GM18499 (cell line): ENCODE measurements around the gene SNTB2.

Experiments used
- ATAC-seq: cut with Tn5 transposase; IDR thresholded peaks from one replicate; pipeline ENCODE4 v1.9.1; 2021; ENCODE audit warnings: moderate number of reproducible peaks; ENCODE audit not compliant: insufficient read depth, unreplicated experiment

SNTB2 gene

GRCh38 chr16:69329369-69330285, 142.7 kb downstream of the SNTB2 start:
- peak; percentile 25 for ATAC-seq

DNA sequence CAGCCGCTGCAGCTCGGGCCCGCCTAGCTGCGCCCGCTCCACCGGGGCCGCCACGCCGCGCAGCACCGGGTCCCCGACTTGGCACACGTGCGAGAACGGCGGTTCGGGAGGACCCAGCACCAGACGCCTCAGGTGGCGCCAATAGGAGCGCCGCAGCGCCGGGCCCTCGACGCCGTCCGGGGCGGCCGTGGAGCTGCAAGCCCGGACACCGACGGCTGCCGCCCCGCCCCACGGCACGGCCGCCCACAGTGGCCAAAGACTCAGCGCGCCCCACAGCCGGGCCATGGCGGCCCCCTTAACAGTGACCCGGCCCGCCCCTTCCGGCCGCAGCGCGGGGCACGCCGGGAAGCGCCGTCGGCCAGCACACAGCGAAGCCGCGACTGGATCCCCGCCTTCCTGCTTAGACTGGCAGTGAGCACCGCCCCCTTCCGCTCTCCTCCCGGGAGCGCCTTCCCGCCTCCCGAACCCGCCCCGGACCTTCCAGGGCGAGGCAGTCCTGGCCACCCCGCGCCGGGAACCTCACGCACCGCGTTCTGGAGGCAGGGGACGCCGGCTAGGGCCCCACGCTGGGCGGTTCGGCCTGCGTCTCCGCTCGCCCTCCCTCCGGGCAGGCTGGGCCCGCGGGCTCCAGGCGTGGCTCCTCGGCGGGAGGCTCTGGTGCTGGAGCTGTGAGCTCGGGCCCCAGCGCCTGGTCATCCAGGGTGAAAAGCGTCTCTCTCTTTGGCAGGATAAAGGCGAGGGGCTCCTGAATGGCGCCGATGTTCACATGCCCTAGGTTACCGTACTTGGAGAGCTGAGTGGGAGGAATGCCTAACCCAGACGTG, 143.5 kb downstream of the SNTB2 start, which contains the start of gene PDF:
PDF (minus strand) TSS at position 303 of the 824 bp plus-strand sequence; CDS start at position 285, 18 bp downstream.
- ATAC-seq = peak; percentile 58

DNA sequence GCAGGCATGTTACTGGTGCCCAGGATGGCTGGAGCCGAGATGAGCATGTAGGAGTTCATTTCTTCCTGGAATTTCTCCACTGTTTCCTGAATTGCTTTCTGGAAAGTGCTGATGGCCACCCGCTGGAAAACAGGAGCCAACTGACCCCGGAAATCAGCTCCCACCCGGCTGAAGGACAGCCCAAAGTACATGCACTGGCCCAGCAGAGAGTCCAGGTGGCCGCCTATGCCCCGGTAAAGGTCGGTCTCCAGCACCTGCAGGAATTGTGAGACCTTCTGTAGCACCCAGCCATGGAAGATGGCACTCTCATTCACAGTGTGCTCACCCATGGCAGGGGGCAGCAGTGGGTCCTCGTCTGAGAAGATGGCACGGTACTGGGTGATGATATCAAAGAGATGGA, 147.7 kb downstream of the SNTB2 start:
- no peak for ATAC-seq

DNA sequence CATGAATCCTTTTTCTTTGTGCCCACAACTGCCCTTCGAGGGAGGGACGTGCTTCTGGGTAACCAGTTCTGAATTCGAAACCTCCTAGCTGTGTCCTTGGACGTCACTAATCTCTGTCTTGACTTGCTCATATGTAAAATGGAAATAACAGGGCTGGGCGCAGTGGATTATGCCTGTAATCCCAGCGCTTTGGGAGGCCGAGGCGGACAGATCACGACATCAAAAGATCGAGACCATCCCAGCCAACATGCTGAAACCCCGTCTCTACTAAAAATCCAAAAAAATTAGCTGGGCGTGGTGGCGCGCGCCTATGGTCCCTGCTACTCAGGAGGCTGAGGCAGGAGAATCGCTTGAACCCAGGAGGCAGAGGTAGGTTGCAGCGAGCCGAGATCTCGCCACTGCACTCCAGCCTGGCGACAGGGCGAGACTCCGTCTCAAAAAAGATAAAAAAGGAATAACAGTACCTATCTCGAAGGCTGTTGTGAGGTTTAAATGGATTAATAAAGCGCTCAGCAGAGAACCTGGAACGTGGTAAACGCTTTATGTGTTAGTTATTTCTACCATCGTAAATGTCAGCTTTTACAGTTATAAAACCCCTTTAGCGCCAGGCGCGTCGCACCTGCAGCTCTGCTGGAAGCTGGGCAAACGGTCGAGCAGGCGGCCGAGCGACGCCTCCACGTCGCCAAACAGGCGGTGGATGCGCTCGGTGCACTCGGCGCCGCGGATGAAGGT, 151.8 kb downstream of the SNTB2 start:
- ATAC-seq = no peak

GRCh38 chr16:69339289-69340094, 152.5 kb downstream of the SNTB2 start, which contains the start of the genes COG8 and NIP7:
Gene COG8, minus strand, starts transcription at chr16:69339564. Its CDS starts 12 bp downstream, at chr16:69339552.
Gene NIP7, plus strand, starts transcription at chr16:69339772. Its CDS starts 58 bp downstream, at chr16:69339830.
- peak; percentile 78 for ATAC-seq

GRCh38 chr16:69340095-69340644, 153.2 kb downstream of the SNTB2 start:
- ATAC-seq = no peak

- ATAC-seq = no peak
These were observed 157.2 kb downstream of the SNTB2 start for GRCh38 chr16:69344171-69344570.

- ATAC-seq = no peak
These were observed 159.0 kb downstream of the SNTB2 start for GRCh38 chr16:69345923-69346322.

GRCh38 chr16:69346683-69347082, 159.7 kb downstream of the SNTB2 start:
- ATAC-seq = no peak

GRCh38 chr16:69348222-69348621, 161.3 kb downstream of the SNTB2 start:
- no peak for ATAC-seq

- no peak for ATAC-seq
These were observed 162.6 kb downstream of the SNTB2 start for GRCh38 chr16:69349536-69349935.

DNA sequence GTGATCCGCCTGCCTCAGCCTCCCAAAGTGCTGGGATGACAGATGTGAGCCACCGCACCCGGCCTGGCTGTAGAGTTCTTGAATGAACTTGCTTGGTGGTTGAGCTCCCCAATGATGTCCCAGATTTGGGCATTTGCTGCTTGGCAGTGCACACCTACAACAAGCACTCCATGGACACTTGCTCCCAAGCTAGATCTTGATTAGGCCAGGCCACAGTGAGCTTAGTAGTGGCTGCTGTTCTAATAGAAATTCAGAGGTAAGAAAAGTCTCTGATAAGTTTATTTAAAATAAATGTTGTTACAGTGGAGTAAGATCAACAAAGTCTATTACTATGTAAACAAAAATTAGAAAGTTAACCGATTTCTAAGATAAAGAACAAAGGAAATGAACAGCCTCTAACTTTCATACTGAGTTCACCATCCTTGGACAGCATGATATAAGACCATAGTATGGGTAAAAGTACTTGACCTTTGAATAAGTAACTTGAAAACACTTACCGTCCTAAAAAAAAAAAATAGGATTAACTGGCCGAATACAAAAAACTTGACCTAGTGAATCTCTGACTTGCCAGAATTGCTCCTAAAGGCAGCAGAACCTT, 163.7 kb downstream of the SNTB2 start:
- ATAC-seq = no peak

DNA sequence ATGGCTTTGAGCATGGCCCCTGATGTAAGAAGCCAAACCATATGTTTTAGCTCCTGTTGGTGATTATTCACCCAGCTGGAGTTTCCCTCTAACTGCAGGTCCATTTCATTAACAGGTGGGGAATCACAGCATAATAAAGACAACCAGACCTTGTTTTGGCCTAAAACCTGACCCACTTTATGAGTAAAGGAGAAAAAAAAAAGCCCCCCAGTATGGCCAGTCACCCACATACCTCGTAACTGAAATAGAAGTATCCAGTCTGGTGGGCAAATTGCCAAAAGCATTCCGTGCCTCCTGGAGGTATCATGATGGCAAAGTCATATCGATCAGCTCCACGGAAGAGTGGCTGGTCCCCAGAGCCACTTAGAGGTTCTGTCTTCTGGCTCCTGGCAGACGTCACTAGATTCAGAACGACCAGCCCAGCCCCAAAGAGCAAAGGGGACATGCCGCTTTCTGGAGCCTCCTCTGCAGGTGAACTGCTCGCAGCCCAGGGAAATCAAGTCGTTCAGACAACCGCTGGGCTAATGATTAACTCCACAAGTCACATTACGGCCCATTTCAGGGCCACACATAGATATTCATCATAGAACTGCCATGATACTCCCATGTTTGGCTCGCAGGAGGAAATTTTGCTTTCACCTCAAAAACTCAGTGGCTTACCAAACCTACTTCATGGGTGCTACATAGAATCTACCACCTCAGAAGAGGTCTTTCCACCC, 164.5 kb downstream of the SNTB2 start, which contains the start of gene TMED6:
TMED6 (minus strand) TSS at position 478 of the 719 bp plus-strand sequence; CDS start at position 445, 33 bp downstream.
- no peak for ATAC-seq
